Endodermal cell (in vitro differentiated cells): Measurements from ENCODE around the gene CACNA1D. TPM values are rescaled to one million over a fixed set of nuclear protein-coding genes. Genes with fewer than 3 reads are reported as not detected.

Experiments
- DNase-seq: peaks from one replicate; pipeline ENCODE4 v3.0.0-alpha.2; 2017
- H3K27ac ChIP-seq: 2 replicates; pipeline ENCODE4 v1.5.1; 2013; ENCODE audit warnings: mild to moderate bottlenecking, low read depth, low read length, moderate library complexity
- H3K27me3 ChIP-seq: 2 replicates; pipeline ENCODE4 v1.6.1; 2013; ENCODE audit warnings: mild to moderate bottlenecking, low read length, moderate library complexity; ENCODE audit not compliant: insufficient read depth, control insufficient read depth, poor library complexity, severe bottlenecking
- H3K36me3 ChIP-seq: 2 replicates; pipeline ENCODE4 v1.7.0; 2013; ENCODE audit warnings: mild to moderate bottlenecking, low read length, moderate library complexity; ENCODE audit not compliant: control insufficient read depth, insufficient read depth
- H3K4me1 ChIP-seq: one replicate; pipeline ENCODE4 v1.7.0; 2013; ENCODE audit warnings: low read length; ENCODE audit not compliant: control insufficient read depth, insufficient read depth
- H3K4me3 ChIP-seq: 2 replicates; pipeline ENCODE4 v1.5.1; 2013; ENCODE audit warnings: mild to moderate bottlenecking, low read length, moderate library complexity
- H3K9ac ChIP-seq: 2 replicates; pipeline ENCODE4 v1.6.1; 2013; ENCODE audit warnings: mild to moderate bottlenecking, low read length, moderate library complexity; ENCODE audit not compliant: poor library complexity, severe bottlenecking; ENCODE audit errors: extremely low read depth
- H3K9me3 ChIP-seq: 2 replicates; pipeline ENCODE4 v1.6.1; 2013; ENCODE audit warnings: mild to moderate bottlenecking, low read length, moderate library complexity; ENCODE audit not compliant: control insufficient read depth
- H3K27ac Mint-ChIP-seq: 2 replicates; pipeline ENCODE4 v1.8.0; 2020; ENCODE audit warnings: mixed read lengths
- H3K27me3 Mint-ChIP-seq: 2 replicates; pipeline ENCODE4 v1.8.0; 2021; ENCODE audit warnings: mild to moderate bottlenecking, mixed read lengths; ENCODE audit not compliant: insufficient read depth
- H3K36me3 Mint-ChIP-seq: 2 replicates; pipeline ENCODE4 v1.8.0; 2020; ENCODE audit warnings: low read depth, mixed read lengths
- H3K4me1 Mint-ChIP-seq: 2 replicates; pipeline ENCODE4 v1.8.0; 2020; ENCODE audit warnings: mixed read lengths
- H3K4me3 Mint-ChIP-seq: 2 replicates; pipeline ENCODE4 v1.8.0; 2020; ENCODE audit warnings: mild to moderate bottlenecking, moderate library complexity, mixed read lengths
- H3K9me3 Mint-ChIP-seq: 2 replicates; pipeline ENCODE4 v1.8.0; 2020; ENCODE audit warnings: mild to moderate bottlenecking, mixed read lengths
- WGBS, 2 experiments: methylation state at CpG; one replicate each; pipeline versions ENCODE4 v1.1.5 to v1.1.7; 2013; ENCODE audit warnings: missing lambda C conversion rate in 2 of 2, mixed read lengths in 1 of 2; ENCODE audit not compliant: insufficient coverage in 1 of 2, insufficient read length in 1 of 2; 5-methylcytosine and 5-hydroxymethylcytosine counted together
- total RNA-seq, 2 donors: library from RNA; stranded (reverse); fragmentation: NEBNext Ultra II Directional in 1 of 2; extraction: Animal tissue kit (Norgen Biotek cat#: 25700) in 1 of 2; gene quantifications; 2 replicates in 1 of 2; 3 replicates in 1 of 2; pipeline ENCODE4 v1.2.1, GENCODE V29; 2021
- TF ChIP-seq, protein P1 (sequence below): fragments of 200-600 bp; sonication (generic); conservative IDR thresholded peaks from 2 replicates; pipeline ENCODE4 v1.5.0; 2021; ENCODE audit warnings: antibody characterized with exemption, mild to moderate bottlenecking

Gene CACNA1D
- total RNA-seq, 2 donors from 2014 or later, result 2.2 to 3.8 TPM

DNA sequence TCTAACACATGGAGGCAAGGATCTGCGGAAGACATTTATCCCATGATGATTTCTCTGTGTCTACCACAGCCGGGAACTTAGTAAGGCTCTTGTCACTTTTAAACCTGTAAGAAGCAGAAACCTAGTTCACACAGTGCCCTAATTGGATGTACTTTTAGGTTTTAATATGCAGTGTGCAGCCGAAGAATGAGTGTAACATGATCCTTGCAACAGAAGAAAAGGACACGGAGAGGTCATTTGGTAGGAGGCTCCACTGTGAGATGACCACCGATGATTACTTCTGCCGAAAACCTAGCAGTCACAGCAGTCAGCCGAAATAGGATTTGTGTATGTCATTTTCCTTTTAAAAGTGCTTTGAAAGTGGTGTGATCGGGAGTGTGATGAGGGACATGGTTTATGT lies 6.8 kb downstream of the CACNA1D start:
- TF ChIP-seq, protein P1, sequence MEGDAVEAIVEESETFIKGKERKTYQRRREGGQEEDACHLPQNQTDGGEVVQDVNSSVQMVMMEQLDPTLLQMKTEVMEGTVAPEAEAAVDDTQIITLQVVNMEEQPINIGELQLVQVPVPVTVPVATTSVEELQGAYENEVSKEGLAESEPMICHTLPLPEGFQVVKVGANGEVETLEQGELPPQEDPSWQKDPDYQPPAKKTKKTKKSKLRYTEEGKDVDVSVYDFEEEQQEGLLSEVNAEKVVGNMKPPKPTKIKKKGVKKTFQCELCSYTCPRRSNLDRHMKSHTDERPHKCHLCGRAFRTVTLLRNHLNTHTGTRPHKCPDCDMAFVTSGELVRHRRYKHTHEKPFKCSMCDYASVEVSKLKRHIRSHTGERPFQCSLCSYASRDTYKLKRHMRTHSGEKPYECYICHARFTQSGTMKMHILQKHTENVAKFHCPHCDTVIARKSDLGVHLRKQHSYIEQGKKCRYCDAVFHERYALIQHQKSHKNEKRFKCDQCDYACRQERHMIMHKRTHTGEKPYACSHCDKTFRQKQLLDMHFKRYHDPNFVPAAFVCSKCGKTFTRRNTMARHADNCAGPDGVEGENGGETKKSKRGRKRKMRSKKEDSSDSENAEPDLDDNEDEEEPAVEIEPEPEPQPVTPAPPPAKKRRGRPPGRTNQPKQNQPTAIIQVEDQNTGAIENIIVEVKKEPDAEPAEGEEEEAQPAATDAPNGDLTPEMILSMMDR, result no peak
- Mint-ChIP-seq H3K4me1 (no peaks in the 10 kb centered on the region), H3K9me3 (no peaks in the 10 kb centered on the region), H3K27ac (no peak overlapping the region), H3K4me3 (no peak overlapping the region), H3K36me3 (no peaks in the 10 kb centered on the region), H3K27me3 (peaks cover 23% of the 10 kb centered on the region)
- Histone ChIP-seq H3K27ac (no peak overlapping the region), H3K27me3 (peaks cover 19% of the 10 kb centered on the region), H3K4me1 (no peaks in the 10 kb centered on the region), H3K4me3 (no peak overlapping the region), H3K36me3 (no peaks in the 10 kb centered on the region), H3K9me3 (no peaks in the 10 kb centered on the region), H3K9ac (no peak overlapping the region)
- DNase-seq, result no peak
- WGBS, 2 experiments, result 83 to 91% methylated on average over 7 to 8 of the region's 8 CpGs

DNA sequence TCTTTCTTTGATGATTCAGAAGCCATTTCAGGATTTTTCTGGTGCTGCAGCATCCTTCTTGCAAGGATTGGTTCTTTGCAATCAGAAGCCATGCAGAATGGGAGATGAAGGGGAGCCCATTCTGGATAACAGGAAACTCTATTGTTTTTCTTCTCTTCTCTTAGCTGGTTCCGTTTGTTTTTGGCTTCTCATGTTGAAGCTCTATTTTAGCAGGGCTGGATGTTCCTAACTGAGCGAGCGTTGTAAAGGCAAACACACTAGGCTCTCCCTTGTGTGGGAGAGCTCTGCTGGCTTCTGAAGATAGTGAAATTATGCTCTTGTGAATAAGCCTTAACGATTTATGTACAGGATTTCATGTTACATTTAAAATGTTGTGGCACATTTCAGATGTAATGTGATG lies 8.3 kb downstream of the CACNA1D start:
- H3K4me1 ChIP-seq, result no peaks in the 10 kb centered on the region
- H3K4me3 ChIP-seq, result no peak overlapping the region
- Mint-ChIP-seq H3K27me3 (peaks cover 7% of the 10 kb centered on the region), H3K27ac (no peak overlapping the region), H3K9me3 (no peaks in the 10 kb centered on the region), H3K4me1 (no peaks in the 10 kb centered on the region), H3K36me3 (no peaks in the 10 kb centered on the region), H3K4me3 (no peak overlapping the region)
- no peaks in the 10 kb centered on the region for H3K9me3 ChIP-seq
- no peaks in the 10 kb centered on the region for H3K36me3 ChIP-seq
- no peak overlapping the region for H3K9ac ChIP-seq
- no peak for DNase-seq
- TF ChIP-seq, protein P1, result no peak
- no peak overlapping the region for H3K27ac ChIP-seq
- 82 to 86% methylated on average over 2 to 4 of the region's 4 CpGs for WGBS, 2 experiments
- H3K27me3 ChIP-seq, result peaks cover 3% of the 10 kb centered on the region

DNA sequence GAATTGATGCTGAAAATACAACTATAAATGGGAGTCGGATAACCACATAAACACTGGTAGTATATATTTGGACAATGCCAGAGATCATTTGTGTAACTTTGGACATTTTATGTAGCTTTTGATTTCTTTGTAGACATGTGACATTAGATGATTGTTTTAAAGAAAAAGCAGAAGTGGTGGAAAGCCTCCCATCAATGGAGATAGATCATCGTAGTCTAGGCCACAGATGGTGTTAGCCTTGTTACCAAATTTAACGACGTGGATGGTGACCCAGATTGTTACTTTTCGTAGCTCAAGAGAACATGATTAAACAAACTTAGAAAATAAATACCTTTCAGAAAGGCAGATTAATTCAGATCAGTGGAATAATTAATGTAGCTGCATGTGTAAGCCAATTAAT lies 8.8 kb downstream of the CACNA1D start:
- H3K4me3 ChIP-seq, result no peak overlapping the region
- peaks cover 3% of the 10 kb centered on the region for H3K27me3 Mint-ChIP-seq
- H3K4me3 Mint-ChIP-seq, result no peak overlapping the region
- H3K36me3 ChIP-seq, result no peaks in the 10 kb centered on the region
- H3K4me1 Mint-ChIP-seq, result peaks cover 1% of the 10 kb centered on the region
- H3K9me3 ChIP-seq, result no peaks in the 10 kb centered on the region
- H3K36me3 Mint-ChIP-seq, result no peaks in the 10 kb centered on the region
- no peaks in the 10 kb centered on the region for H3K27me3 ChIP-seq
- WGBS, 2 experiments, result 94 to 100% methylated on average over 4 to 5 of the region's 5 CpGs
- no peak for DNase-seq
- H3K9ac ChIP-seq, result no peak overlapping the region
- H3K27ac ChIP-seq, result no peak overlapping the region
- no peaks in the 10 kb centered on the region for H3K4me1 ChIP-seq
- H3K9me3 Mint-ChIP-seq, result no peaks in the 10 kb centered on the region
- no peak overlapping the region for H3K27ac Mint-ChIP-seq
- TF ChIP-seq, protein P1, result no peak
